WTC11 (cell line): ENCODE measurements around the gene MED26. TPM values are rescaled to one million over a fixed set of nuclear protein-coding genes. Genes with fewer than 3 reads are reported as not detected.

Experiments
- ATAC-seq: fragments of 200-7000 bp; cut with Tn5 transposase; 2 replicates; pipeline ENCODE4 v1.10.0; 2021; ENCODE audit warnings: mild to moderate bottlenecking, moderate library complexity
- CTCF ChIA-PET: fragments of 300-600 bp; sonication (Branson Sonifier 250); formaldehyde crosslinking; loops from one replicate; lab custom pipeline; 2021; ENCODE audit warnings: antibody characterized with exemption; lab: Charles Lee
- POLR2A ChIA-PET: fragments of 350-600 bp; sonication (Branson Sonifier 250); formaldehyde crosslinking; loops from one replicate; lab custom pipeline; 2021; ENCODE audit warnings: antibody characterized with exemption; lab: Charles Lee
- DNase-seq: peaks from one replicate; pipeline ENCODE4 v3.0.0; 2021; ENCODE audit warnings: low spot score
- H3K27ac Mint-ChIP-seq: 2 replicates; pipeline ENCODE4 v1.8.0; 2021; ENCODE audit warnings: mixed read lengths
- H3K27me3 Mint-ChIP-seq: 2 replicates; pipeline ENCODE4 v1.8.0; 2021; ENCODE audit warnings: low read depth, mild to moderate bottlenecking, moderate library complexity, mixed read lengths
- H3K36me3 Mint-ChIP-seq: 2 replicates; pipeline ENCODE4 v1.8.0; 2021; ENCODE audit warnings: mixed read lengths
- H3K4me1 Mint-ChIP-seq: 2 replicates; pipeline ENCODE4 v1.8.0; 2022; ENCODE audit warnings: mixed read lengths
- H3K4me3 Mint-ChIP-seq: 2 replicates; pipeline ENCODE4 v1.8.0; 2021; ENCODE audit warnings: mild to moderate bottlenecking, moderate library complexity, mixed read lengths
- H3K9me3 Mint-ChIP-seq: 2 replicates; pipeline ENCODE4 v1.8.0; 2021; ENCODE audit warnings: mixed read lengths
- AFF4 ChIP-seq: sonication (generic); formaldehyde crosslinking; IDR thresholded peaks from 2 replicates; pipeline ENCODE4 v1.8.1; 2023; ENCODE audit warnings: mild to moderate bottlenecking, missing genetic modification reagents, borderline replicate concordance
- ATF3 ChIP-seq: sonication (generic); formaldehyde crosslinking; conservative IDR thresholded peaks from 2 replicates; pipeline ENCODE4 v1.8.1; 2022; ENCODE audit warnings: mild to moderate bottlenecking, missing genetic modification reagents
- CBFB ChIP-seq: sonication (generic); formaldehyde crosslinking; IDR thresholded peaks from 2 replicates; pipeline ENCODE4 v1.8.1; 2022; ENCODE audit warnings: mild to moderate bottlenecking, low read depth, missing genetic modification reagents
- ETV6 ChIP-seq: sonication (generic); formaldehyde crosslinking; IDR thresholded peaks from 2 replicates; pipeline ENCODE4 v1.8.1; 2022; ENCODE audit warnings: mild to moderate bottlenecking, missing genetic modification reagents
- MYBL2 ChIP-seq: sonication (generic); formaldehyde crosslinking; IDR thresholded peaks from 2 replicates; pipeline ENCODE4 v1.8.1; 2023; ENCODE audit warnings: mild to moderate bottlenecking, moderate library complexity, missing genetic modification reagents
- STAT6 ChIP-seq: sonication (generic); formaldehyde crosslinking; conservative IDR thresholded peaks from 2 replicates; pipeline ENCODE4 v1.8.1; 2023; ENCODE audit warnings: mild to moderate bottlenecking, low read depth, missing genetic modification reagents, moderate library complexity
- USF2 ChIP-seq: sonication (generic); formaldehyde crosslinking; IDR thresholded peaks from 2 replicates; pipeline ENCODE4 v1.8.1; 2023; ENCODE audit warnings: mild to moderate bottlenecking, missing genetic modification reagents, moderate library complexity
- ZBTB21 ChIP-seq: sonication (generic); formaldehyde crosslinking; IDR thresholded peaks from 2 replicates; pipeline ENCODE4 v1.8.1; 2023; ENCODE audit warnings: mild to moderate bottlenecking, missing genetic modification reagents, borderline replicate concordance
- ZNF263 ChIP-seq: sonication (generic); formaldehyde crosslinking; IDR thresholded peaks from 2 replicates; pipeline ENCODE4 v1.8.1; 2022; ENCODE audit warnings: low read depth, mild to moderate bottlenecking, moderate library complexity, missing genetic modification reagents
- ZNF425 ChIP-seq: fragments of 250-450 bp; sonication (Bioruptor Pico); conservative IDR thresholded peaks from 2 replicates; pipeline ENCODE4 v1.9.0; 2021; ENCODE audit warnings: mild to moderate bottlenecking
- total RNA-seq: library from RNA; stranded (reverse); gene quantifications from 3 replicates; pipeline ENCODE4 v1.2.3, GENCODE V29; 2021

Gene MED26
- total RNA-seq, 1 experiment from 2014 or later: 14.2 TPM

GRCh38 chr19:16604615-16605014, 23.4 kb downstream of the MED26 start:
- H3K9me3 Mint-ChIP-seq: no peaks in the 10 kb centered on the region
- no peaks in the 10 kb centered on the region for H3K36me3 Mint-ChIP-seq
- DNase-seq (no peak), ATAC-seq (no peak)
- no peak for TF ChIP-seq USF2 (CRISPR knock-in tag)
- TF ChIP-seq ETV6 (CRISPR knock-in tag): no peak
- no peak for TF ChIP-seq ATF3 (CRISPR knock-in tag)
- TF ChIP-seq AFF4 (CRISPR knock-in tag): no peak
- no peak for TF ChIP-seq ZNF425
- H3K4me1 Mint-ChIP-seq: no peaks in the 10 kb centered on the region
- no peak overlapping the region for H3K27ac Mint-ChIP-seq
- ChIA-PET CTCF (no interaction called here), POLR2A (no interaction called here)
- no peak overlapping the region for H3K4me3 Mint-ChIP-seq
- H3K27me3 Mint-ChIP-seq: no peaks in the 10 kb centered on the region

- H3K9me3 Mint-ChIP-seq: no peaks in the 10 kb centered on the region
- H3K27me3 Mint-ChIP-seq: no peaks in the 10 kb centered on the region
- TF ChIP-seq MYBL2 (CRISPR knock-in tag): no peak
- no peak for TF ChIP-seq CBFB (CRISPR knock-in tag)
- TF ChIP-seq STAT6: no peak
- TF ChIP-seq ZBTB21 (CRISPR knock-in tag): no peak
- ATAC-seq (no peak), DNase-seq (no peak)
- H3K4me1 Mint-ChIP-seq: no peaks in the 10 kb centered on the region
- H3K4me3 Mint-ChIP-seq: no peak overlapping the region
- ChIA-PET CTCF (no interaction called here), POLR2A (no interaction called here)
- no peak overlapping the region for H3K27ac Mint-ChIP-seq
- no peaks in the 10 kb centered on the region for H3K36me3 Mint-ChIP-seq
Observed at GRCh38 chr19:16603090-16603489, 24.9 kb downstream of the MED26 start.

GRCh38 chr19:16601378-16602052, 26.5 kb downstream of the MED26 start:
- ChIA-PET POLR2A (no interaction called here), CTCF (no interaction called here)
- H3K27me3 Mint-ChIP-seq: no peaks in the 10 kb centered on the region
- TF ChIP-seq ZNF263 (CRISPR knock-in tag): no peak
- no peaks in the 10 kb centered on the region for H3K9me3 Mint-ChIP-seq
- no peaks in the 10 kb centered on the region for H3K36me3 Mint-ChIP-seq
- ATAC-seq (no peak), DNase-seq (no peak)
- H3K4me1 Mint-ChIP-seq: no peaks in the 10 kb centered on the region
- no peak overlapping the region for H3K27ac Mint-ChIP-seq
- no peak overlapping the region for H3K4me3 Mint-ChIP-seq
